Mesendoderm (in vitro differentiated cells): ENCODE data around the gene ARHGAP10. TPM values are rescaled to one million over a fixed set of nuclear protein-coding genes. Genes with fewer than 3 reads are reported as not detected.

Experiments
- DNase-seq: peaks from one replicate; pipeline ENCODE4 v3.0.0; 2013
- H2AK5ac ChIP-seq: 2 replicates; pipeline ENCODE4 v1.6.1; 2013; ENCODE audit warnings: low read length, inconsistent platforms
- H2BK120ac ChIP-seq: 2 replicates; pipeline ENCODE4 v1.6.1; 2013; ENCODE audit warnings: low read depth, mild to moderate bottlenecking, low read length, moderate library complexity, mixed read lengths
- H2BK15ac ChIP-seq: replicated peaks from 2 replicates; pipeline ENCODE4 v1.6.1; 2013; ENCODE audit warnings: low read depth, mild to moderate bottlenecking, moderate library complexity
- H2BK5ac ChIP-seq: 2 replicates; pipeline ENCODE4 v1.6.1; 2013; ENCODE audit warnings: low read length, inconsistent platforms
- H3K18ac ChIP-seq: 2 replicates; pipeline ENCODE4 v1.6.1; 2013; ENCODE audit warnings: mild to moderate bottlenecking, low read length, mixed read lengths
- H3K23ac ChIP-seq: one replicate; pipeline ENCODE4 v1.6.1; 2013; ENCODE audit warnings: low read length
- H3K27ac ChIP-seq: 2 replicates; pipeline ENCODE4 v1.5.1; 2013; ENCODE audit warnings: low read depth, mild to moderate bottlenecking, inconsistent platforms, low read length, moderate library complexity
- H3K27me3 ChIP-seq: 2 replicates; pipeline ENCODE4 v1.6.1; 2013; ENCODE audit warnings: low read length, control low read depth, mild to moderate bottlenecking, inconsistent platforms; ENCODE audit not compliant: insufficient read depth, poor library complexity
- H3K36me3 ChIP-seq: 2 replicates; pipeline ENCODE4 v1.6.1; 2013; ENCODE audit warnings: low read length, inconsistent platforms; ENCODE audit not compliant: control insufficient read depth, insufficient read depth
- H3K4ac ChIP-seq: one replicate; pipeline ENCODE4 v1.6.1; 2013; ENCODE audit warnings: low read depth, mild to moderate bottlenecking, low read length, moderate library complexity
- H3K4me1 ChIP-seq: 2 replicates; pipeline ENCODE4 v1.6.1; 2013; ENCODE audit warnings: low read depth, low read length, inconsistent platforms; ENCODE audit not compliant: control insufficient read depth
- H3K4me2 ChIP-seq: 2 replicates; pipeline ENCODE4 v1.6.1; 2013; ENCODE audit warnings: low read length
- H3K4me3 ChIP-seq: 2 replicates; pipeline ENCODE4 v1.5.1; 2013; ENCODE audit warnings: mild to moderate bottlenecking, low read length
- H3K56ac ChIP-seq: one replicate; pipeline ENCODE4 v1.6.1; 2013; ENCODE audit warnings: low read length
- H3K79me1 ChIP-seq: 2 replicates; pipeline ENCODE4 v1.6.1; 2013; ENCODE audit warnings: low read length, inconsistent platforms
- H3K79me2 ChIP-seq: 2 replicates; pipeline ENCODE4 v1.6.1; 2013; ENCODE audit warnings: mild to moderate bottlenecking, low read length; ENCODE audit not compliant: control insufficient read depth, insufficient read depth
- H3K9ac ChIP-seq: 2 replicates; pipeline ENCODE4 v1.6.1; 2013; ENCODE audit warnings: low read length, inconsistent platforms
- H4K5ac ChIP-seq: one replicate; pipeline ENCODE4 v1.6.1; 2013; ENCODE audit warnings: low read length
- H4K8ac ChIP-seq: one replicate; pipeline ENCODE4 v1.6.1; 2013; ENCODE audit warnings: low read depth, mild to moderate bottlenecking, control low read depth, low read length, moderate library complexity
- WGBS: extraction: QIAGEN DNeasy Blood & Tissue Kit; methylation state at CpG from one replicate; pipeline ENCODE4 v1.1.7; 2013; ENCODE audit warnings: low lambda C conversion rate, missing lambda C conversion rate; ENCODE audit not compliant: insufficient coverage; ENCODE audit errors: extremely low coverage; 5-methylcytosine and 5-hydroxymethylcytosine counted together
- polyA plus RNA-seq, 2 experiments: library from polyadenylated mRNA; stranded (reverse); fragments of 200-250 nt; gene quantifications; one replicate each; pipeline ENCODE4 v1.2.3, GENCODE V29; 2013

ARHGAP10 gene
- polyA plus RNA-seq (2013, experiment 1 of 2): 12.9 TPM
- 13.3 TPM for polyA plus RNA-seq (2013, experiment 2 of 2)

GRCh38 chr4:147731580-147732517, at the start of gene ARHGAP10:
Gene ARHGAP10, plus strand, starts transcription at chr4:147732088. Its CDS starts 214 bp downstream, at chr4:147732302.
- peak within 1 kb of the TSS; percentile 70 for H3K9ac ChIP-seq
- H2BK15ac ChIP-seq: no peak within 1 kb of the TSS
- H3K27me3 ChIP-seq: no peaks in the 10 kb centered on the region
- no peaks in the 10 kb centered on the region for H3K79me2 ChIP-seq
- H3K79me1 ChIP-seq: no peaks in the 10 kb centered on the region
- H3K23ac ChIP-seq: peak within 1 kb of the TSS; percentile 29
- peak within 1 kb of the TSS; percentile 99 for H3K18ac ChIP-seq
- peak; percentile 78 for DNase-seq
- H3K56ac ChIP-seq: peak within 1 kb of the TSS; percentile 89
- H2BK120ac ChIP-seq: peak within 1 kb of the TSS; percentile 95
- H3K4me2 ChIP-seq: peak within 1 kb of the TSS; percentile 76
- H2AK5ac ChIP-seq: no peak within 1 kb of the TSS
- no peaks in the 10 kb centered on the region for H3K4me1 ChIP-seq
- H3K36me3 ChIP-seq: no peaks in the 10 kb centered on the region
- H3K27ac ChIP-seq: peak within 1 kb of the TSS; percentile 87
- H4K8ac ChIP-seq: no peak within 1 kb of the TSS
- no CpG with 5 or more reads among the region's 106 CpGs for WGBS
- peak within 1 kb of the TSS; percentile 64 for H3K4me3 ChIP-seq
- no peak within 1 kb of the TSS for H4K5ac ChIP-seq
- peak within 1 kb of the TSS; percentile 93 for H3K4ac ChIP-seq
- H2BK5ac ChIP-seq: peak within 1 kb of the TSS; percentile 47

- no peak overlapping the region for H3K4me2 ChIP-seq
- no peak overlapping the region for H4K5ac ChIP-seq
- no peak for DNase-seq
- H3K23ac ChIP-seq: no peak overlapping the region
- H3K79me1 ChIP-seq: peaks cover 3% of the 10 kb centered on the region
- H3K9ac ChIP-seq: no peak overlapping the region
- no peak overlapping the region for H2BK120ac ChIP-seq
- no CpG with 5 or more reads among the region's 3 CpGs for WGBS
- H3K4me1 ChIP-seq: no peaks in the 10 kb centered on the region
- H2AK5ac ChIP-seq: no peak overlapping the region
- H3K79me2 ChIP-seq: peaks cover 6% of the 10 kb centered on the region
- H4K8ac ChIP-seq: no peak overlapping the region
- H3K56ac ChIP-seq: no peak overlapping the region
- no peak overlapping the region for H3K27ac ChIP-seq
- H2BK15ac ChIP-seq: no peak overlapping the region
- H3K4ac ChIP-seq: no peak overlapping the region
- H3K27me3 ChIP-seq: no peaks in the 10 kb centered on the region
- H3K36me3 ChIP-seq: no peaks in the 10 kb centered on the region
- no peak overlapping the region for H3K4me3 ChIP-seq
- no peak overlapping the region for H3K18ac ChIP-seq
- no peak overlapping the region for H2BK5ac ChIP-seq
These were observed 49.1 kb upstream of the ARHGAP10 start for GRCh38 chr4:147682755-147683154.

- H3K4ac ChIP-seq: peak overlapping the region; percentile 12
- H3K4me1 ChIP-seq: no peaks in the 10 kb centered on the region
- peak; percentile 1 for DNase-seq
- WGBS: no CpG with 5 or more reads among the region's 10 CpGs
- H4K5ac ChIP-seq: no peak overlapping the region
- no peak overlapping the region for H3K18ac ChIP-seq
- H3K79me2 ChIP-seq: peaks cover 6% of the 10 kb centered on the region
- H2AK5ac ChIP-seq: no peak overlapping the region
- H3K4me2 ChIP-seq: peak overlapping the region; percentile 18
- H2BK15ac ChIP-seq: no peak overlapping the region
- H4K8ac ChIP-seq: no peak overlapping the region
- peak overlapping the region; percentile 81 for H3K9ac ChIP-seq
- no peaks in the 10 kb centered on the region for H3K27me3 ChIP-seq
- H2BK5ac ChIP-seq: no peak overlapping the region
- H3K4me3 ChIP-seq: peak overlapping the region; percentile 63
- H3K23ac ChIP-seq: no peak overlapping the region
- H3K36me3 ChIP-seq: no peaks in the 10 kb centered on the region
- no peak overlapping the region for H2BK120ac ChIP-seq
- peaks cover 3% of the 10 kb centered on the region for H3K79me1 ChIP-seq
- H3K56ac ChIP-seq: peak overlapping the region; percentile 84
- no peak overlapping the region for H3K27ac ChIP-seq
These were observed 48.7 kb upstream of the ARHGAP10 start for GRCh38 chr4:147683188-147683591.

- H4K8ac ChIP-seq: no peak within 1 kb of the TSS
- peak within 1 kb of the TSS; percentile 87 for H3K4me2 ChIP-seq
- H3K27ac ChIP-seq: no peak within 1 kb of the TSS
- peak within 1 kb of the TSS; percentile 63 for H3K4me3 ChIP-seq
- peak within 1 kb of the TSS; percentile 61 for H3K4ac ChIP-seq
- no peak within 1 kb of the TSS for H2BK120ac ChIP-seq
- no peaks in the 10 kb centered on the region for H3K4me1 ChIP-seq
- no CpG with 5 or more reads among the region's 69 CpGs for WGBS
- H3K79me1 ChIP-seq: no peaks in the 10 kb centered on the region
- H3K18ac ChIP-seq: peak within 1 kb of the TSS; percentile 57
- H3K23ac ChIP-seq: no peak within 1 kb of the TSS
- peaks cover 6% of the 10 kb centered on the region for H3K79me2 ChIP-seq
- no peak within 1 kb of the TSS for H2BK5ac ChIP-seq
- no peaks in the 10 kb centered on the region for H3K36me3 ChIP-seq
- H2AK5ac ChIP-seq: no peak within 1 kb of the TSS
- H3K56ac ChIP-seq: peak within 1 kb of the TSS; percentile 89
- no peaks in the 10 kb centered on the region for H3K27me3 ChIP-seq
- DNase-seq: peak; percentile 90
- peak within 1 kb of the TSS; percentile 34 for H4K5ac ChIP-seq
- no peak within 1 kb of the TSS for H2BK15ac ChIP-seq
- H3K9ac ChIP-seq: peak within 1 kb of the TSS; percentile 81
These were observed 47.9 kb upstream of the ARHGAP10 start, which contains the start of gene PRMT9 for GRCh38 chr4:147683717-147684700. Gene PRMT9, minus strand, starts transcription at chr4:147684163. Its CDS starts 176 bp downstream, at chr4:147683987.

GRCh38 chr4:147689067-147689466, 42.8 kb upstream of the ARHGAP10 start:
- no CpG with 5 or more reads among the region's 4 CpGs for WGBS
- Histone ChIP-seq H3K4me3 (no peak overlapping the region), H2BK15ac (no peak overlapping the region), H2BK5ac (no peak overlapping the region), H3K4me1 (no peaks in the 10 kb centered on the region), H3K23ac (no peak overlapping the region), H2BK120ac (no peak overlapping the region), H2AK5ac (no peak overlapping the region), H3K27me3 (no peaks in the 10 kb centered on the region), H3K56ac (no peak overlapping the region), H3K36me3 (no peaks in the 10 kb centered on the region), H3K18ac (no peak overlapping the region), H3K9ac (no peak overlapping the region), H3K79me2 (no peaks in the 10 kb centered on the region), H3K27ac (no peak overlapping the region), H4K8ac (no peak overlapping the region), H3K4ac (no peak overlapping the region), H3K4me2 (no peak overlapping the region), H3K79me1 (no peaks in the 10 kb centered on the region), H4K5ac (no peak overlapping the region)
- DNase-seq: no peak
